ENCODE measurements around the gene CTNNA1. TPM values are rescaled to one million over a fixed set of nuclear protein-coding genes. Genes with fewer than 3 reads are reported as not detected.
"Not testable (repeated sequence)": the region's sequence is repeated elsewhere in the genome, so short reads cannot be mapped to it uniquely, and the experiment has no call there.

Gene CTNNA1
- total RNA-seq, 1 donor from 2014 or later: 116 TPM

GRCh38 chr5:138803935-138804334 is 50.7 kb downstream of the CTNNA1 start:
- ATAC-seq (no peak), DNase-seq (ENCODE audit: low spot score) (no peak)

GRCh38 chr5:138805096-138805495 is 51.9 kb downstream of the CTNNA1 start:
- ATAC-seq (no peak), DNase-seq (ENCODE audit: low spot score) (no peak)

- ATAC-seq (no peak), DNase-seq (ENCODE audit: low spot score) (no peak)
Observed at GRCh38 chr5:138807182-138807581, 54.0 kb downstream of the CTNNA1 start.

GRCh38 chr5:138809391-138809790 is 56.2 kb downstream of the CTNNA1 start:
- DNase-seq (ENCODE audit: low spot score): no peak
- no peak for ATAC-seq

GRCh38 chr5:138810861-138811260 is 57.6 kb downstream of the CTNNA1 start:
- not testable (repeated sequence) for DNase-seq (ENCODE audit: low spot score); ATAC-seq

GRCh38 chr5:138815529-138815928 is 62.3 kb downstream of the CTNNA1 start:
- ATAC-seq (no peak), DNase-seq (ENCODE audit: low spot score) (no peak)

GRCh38 chr5:138817241-138817640 is 64.0 kb downstream of the CTNNA1 start:
- DNase-seq (ENCODE audit: low spot score) (no peak), ATAC-seq (no peak)

GRCh38 chr5:138819081-138819480 is 65.9 kb downstream of the CTNNA1 start:
- no peak for DNase-seq (ENCODE audit: low spot score)

GRCh38 chr5:138820695-138821094 is 67.5 kb downstream of the CTNNA1 start:
- ATAC-seq (no peak), DNase-seq (ENCODE audit: low spot score) (no peak)

More at GRCh38 chr5:138819081-138819480, 65.9 kb downstream of the CTNNA1 start:
- ATAC-seq: no peak

GRCh38 chr5:138824516-138824915 is 71.3 kb downstream of the CTNNA1 start:
- ATAC-seq (no peak), DNase-seq (ENCODE audit: low spot score) (no peak)

- ATAC-seq (peak; percentile 70), DNase-seq (ENCODE audit: low spot score) (no peak)
Observed at GRCh38 chr5:138824924-138825863, 72.0 kb downstream of the CTNNA1 start.

- DNase-seq (ENCODE audit: low spot score) (no peak), ATAC-seq (no peak)
Observed at GRCh38 chr5:138828556-138828955, 75.3 kb downstream of the CTNNA1 start.

- DNase-seq (ENCODE audit: low spot score) (no peak), ATAC-seq (no peak)
Observed at GRCh38 chr5:138829341-138829740, 76.1 kb downstream of the CTNNA1 start.

GRCh38 chr5:138831703-138832102 is 78.5 kb downstream of the CTNNA1 start:
- ATAC-seq (no peak), DNase-seq (ENCODE audit: low spot score) (no peak)

- ATAC-seq (no peak), DNase-seq (ENCODE audit: low spot score) (no peak)
Observed at GRCh38 chr5:138832218-138832617, 79.0 kb downstream of the CTNNA1 start.

GRCh38 chr5:138833080-138833479 is 79.9 kb downstream of the CTNNA1 start:
- ATAC-seq: no peak
- DNase-seq (ENCODE audit: low spot score): no peak

- ATAC-seq (no peak), DNase-seq (ENCODE audit: low spot score) (no peak)
Observed at GRCh38 chr5:138833726-138834480, 80.7 kb downstream of the CTNNA1 start.

- not testable (repeated sequence) for ATAC-seq; DNase-seq (ENCODE audit: low spot score)
Observed at GRCh38 chr5:138834853-138835252, 81.6 kb downstream of the CTNNA1 start.

- no peak for DNase-seq (ENCODE audit: low spot score)
- no peak for ATAC-seq
Observed at GRCh38 chr5:138837160-138837559, 83.9 kb downstream of the CTNNA1 start.

GRCh38 chr5:138840103-138840502 is 86.9 kb downstream of the CTNNA1 start:
- ATAC-seq (no peak), DNase-seq (ENCODE audit: low spot score) (no peak)

GRCh38 chr5:138841531-138841930 is 88.3 kb downstream of the CTNNA1 start:
- DNase-seq (ENCODE audit: low spot score) (no peak), ATAC-seq (no peak)
